Measurements from ENCODE around the gene ARL8A.
A peak's percentile ranks its signal among the peaks of the same experiment; 100 is the strongest.
"Not testable (repeated sequence)": the region's sequence is repeated elsewhere in the genome, so short reads cannot be mapped to it uniquely, and the experiment has no call there.

Gene ARL8A

DNA sequence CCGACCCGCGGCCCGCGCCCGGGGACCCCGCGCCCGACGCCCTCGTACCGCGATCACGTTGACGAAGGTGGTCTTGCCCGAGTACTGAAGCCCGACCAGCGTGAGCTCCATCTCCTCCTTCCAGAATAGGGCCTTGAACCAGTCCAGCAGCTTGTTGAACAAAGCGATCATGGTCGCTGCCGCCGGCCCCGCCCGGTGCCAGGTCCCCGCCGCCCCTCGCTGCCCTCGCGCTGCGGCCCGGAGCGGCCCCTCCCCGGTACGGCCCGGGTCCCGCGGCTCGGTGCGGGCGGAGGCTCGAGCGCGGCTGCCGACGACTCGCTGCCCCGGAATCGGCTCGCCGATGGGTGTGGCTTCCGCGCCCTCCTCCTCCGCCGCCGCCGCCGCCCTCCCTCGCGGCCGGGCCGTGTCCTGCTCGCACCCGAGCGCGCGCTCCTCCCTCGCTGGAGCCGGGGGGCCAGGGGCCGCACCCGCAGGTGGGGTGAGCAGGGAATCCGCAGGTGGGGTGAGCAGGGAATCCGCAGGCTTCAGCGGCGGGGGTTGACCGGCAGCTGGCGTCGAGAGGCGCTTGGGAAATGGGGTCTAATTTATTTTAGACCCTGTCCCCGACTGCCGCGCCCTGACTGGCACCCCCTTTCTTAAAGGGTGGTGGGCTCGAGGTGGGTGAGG lies at the start of gene ARL8A:
TSS of gene ARL8A (minus strand) at position 336 of the 666 bp plus-strand sequence. CDS start at position 171, 165 bp downstream.
- DNase-seq: no peak

DNA sequence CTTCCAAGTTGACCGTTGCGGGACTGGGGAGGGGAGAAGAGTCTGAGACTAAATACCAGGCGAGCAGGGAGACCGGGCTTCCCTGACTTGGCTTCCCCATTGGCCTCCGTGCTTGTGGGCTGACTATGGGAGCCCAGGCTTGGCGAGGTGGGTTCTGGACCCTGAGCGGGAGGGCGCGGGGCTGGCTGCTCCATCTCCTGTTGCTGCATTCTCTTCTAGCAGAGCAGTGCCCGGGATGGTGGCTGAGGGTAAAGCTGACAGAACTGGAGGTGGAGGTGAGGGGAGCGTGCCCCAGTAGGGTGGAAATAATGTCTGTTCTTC lies 49.8 kb upstream of the ARL8A start:
- no peak for DNase-seq

DNA sequence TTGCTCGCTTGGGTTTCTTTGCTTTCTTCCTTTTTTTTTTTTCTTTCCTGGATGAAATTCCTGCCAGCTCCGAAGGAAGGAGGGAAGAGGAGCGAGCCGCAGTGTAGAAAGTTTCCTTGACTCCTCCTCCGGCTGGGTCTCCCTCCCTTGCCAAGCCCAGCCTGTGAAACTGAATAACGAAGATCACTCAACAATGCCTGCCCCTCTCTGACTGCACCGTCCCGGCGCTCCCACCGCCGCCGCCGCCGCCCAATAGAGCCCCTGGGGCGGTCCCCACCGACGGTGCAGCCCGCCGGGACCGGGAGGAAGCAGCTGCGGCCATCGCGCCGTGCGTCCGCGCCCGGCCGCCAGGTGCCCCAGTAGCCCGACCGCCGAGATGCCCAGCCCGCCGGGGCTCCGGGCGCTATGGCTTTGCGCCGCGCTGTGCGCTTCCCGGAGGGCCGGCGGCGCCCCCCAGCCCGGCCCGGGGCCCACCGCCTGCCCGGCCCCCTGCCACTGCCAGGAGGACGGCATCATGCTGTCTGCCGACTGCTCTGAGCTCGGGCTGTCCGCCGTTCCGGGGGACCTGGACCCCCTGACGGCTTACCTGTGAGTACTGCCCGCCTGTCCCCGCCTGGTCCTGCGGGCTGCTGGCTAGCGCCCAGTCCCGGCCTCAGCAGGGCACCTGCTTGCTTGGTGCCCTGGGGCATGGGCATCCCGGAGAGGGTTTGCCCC lies 49.2 kb upstream of the ARL8A start, which contains the start of gene LGR6:
TSS of gene LGR6 (plus strand) at position 186 of the 714 bp plus-strand sequence. CDS start at position 377, 191 bp downstream.
- DNase-seq: no peak

DNA sequence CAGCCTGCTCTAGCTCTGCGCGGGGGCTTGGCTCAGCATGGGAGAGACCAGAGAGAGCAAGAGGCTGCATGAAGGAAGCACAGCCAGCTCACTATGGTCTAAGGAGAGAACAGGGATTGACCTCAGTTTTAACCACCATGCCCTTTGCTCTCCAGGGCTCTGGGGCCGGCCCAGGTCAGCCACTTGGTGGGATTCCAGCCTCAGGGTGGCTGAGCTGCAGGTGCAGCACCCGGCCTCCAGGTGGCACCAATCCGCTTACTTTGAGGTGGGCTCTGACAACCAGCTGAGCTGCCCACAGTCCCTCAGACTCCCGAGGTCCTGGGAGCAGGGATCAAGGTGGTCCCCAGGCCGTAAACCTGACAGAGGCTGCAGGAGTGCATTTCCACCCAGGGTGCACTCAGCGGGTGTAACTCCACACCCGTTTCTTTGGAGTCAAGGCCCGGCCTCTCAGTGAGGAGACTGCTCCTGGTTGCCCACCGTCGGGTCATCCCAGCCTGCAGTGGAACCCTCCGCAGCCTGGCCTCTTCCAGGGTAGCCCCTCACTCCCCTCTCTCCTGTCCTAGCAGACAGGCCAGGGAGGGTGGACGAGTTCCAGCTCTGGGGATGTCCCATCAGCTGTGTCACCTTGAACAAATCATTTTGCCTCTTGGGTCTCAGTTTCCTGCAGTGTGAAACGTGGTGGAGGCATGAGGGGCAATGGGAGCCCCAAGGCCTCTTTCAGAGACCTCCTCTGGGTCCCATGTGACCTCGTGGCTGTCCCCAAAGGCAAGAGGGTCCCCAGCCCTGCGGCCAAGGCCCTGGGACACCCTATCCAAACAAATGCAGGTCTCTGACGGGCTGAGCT lies 48.5 kb upstream of the ARL8A start:
- DNase-seq: peak; percentile 42

DNA sequence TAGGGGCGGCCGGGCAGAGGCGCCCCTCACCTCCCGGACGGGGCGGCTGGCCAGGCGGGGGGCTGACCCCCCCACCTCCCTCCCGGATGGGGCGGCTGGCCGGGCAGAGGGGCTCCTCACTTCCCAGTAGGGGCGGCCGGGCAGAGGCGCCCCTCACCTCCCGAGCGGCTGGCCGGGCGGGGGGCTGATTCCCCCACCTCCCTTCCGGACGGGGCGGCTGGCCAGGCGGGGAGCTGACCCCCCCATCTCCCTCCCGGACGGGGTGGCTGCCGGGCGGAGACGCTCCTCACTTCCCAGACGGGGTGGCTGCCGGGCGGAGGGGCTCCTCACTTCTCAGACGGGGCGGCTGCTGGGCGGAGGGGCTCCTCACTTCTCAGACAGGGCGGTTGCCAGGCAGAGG lies 46.9 kb upstream of the ARL8A start:
- DNase-seq: not testable (repeated sequence)

DNA sequence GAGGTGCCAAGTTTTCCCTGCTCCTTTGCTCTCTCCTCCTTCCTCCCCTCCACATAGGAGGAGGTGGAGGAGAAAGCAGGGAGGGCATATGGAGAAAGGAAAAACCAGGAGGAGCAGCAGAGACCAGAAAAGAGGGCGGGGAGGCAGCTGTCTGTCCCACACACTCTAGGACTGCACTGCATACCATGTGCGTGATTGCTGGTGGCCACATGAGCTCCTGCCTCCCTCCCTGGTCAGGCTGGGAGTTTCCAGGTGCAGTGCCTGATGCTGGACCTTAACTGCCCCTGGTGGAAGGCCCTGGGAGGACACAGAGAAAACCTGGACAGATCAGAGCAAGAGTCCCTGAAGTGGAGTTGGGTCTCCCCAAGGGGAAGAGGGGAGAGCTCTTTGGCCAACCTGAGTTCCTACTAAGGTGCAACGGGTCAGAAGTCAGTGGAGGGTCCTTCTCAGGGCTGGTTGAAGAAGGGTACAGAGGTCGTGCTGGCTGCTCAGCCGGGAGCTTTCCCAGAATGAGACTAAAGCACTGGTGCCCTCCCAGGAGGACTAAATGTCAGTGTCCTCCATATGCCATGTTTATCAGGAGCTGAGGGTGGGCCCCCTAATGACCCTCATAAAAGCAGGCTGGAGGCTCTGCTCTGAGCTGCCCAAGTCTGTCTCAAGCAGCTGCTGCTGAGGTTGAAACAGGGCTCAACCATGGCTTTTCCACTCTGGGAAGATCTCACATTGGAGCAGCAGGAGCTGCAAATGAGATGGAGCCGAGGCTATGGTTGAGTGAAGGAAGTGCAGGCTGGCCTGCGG lies 45.6 kb upstream of the ARL8A start:
- DNase-seq: no peak

DNA sequence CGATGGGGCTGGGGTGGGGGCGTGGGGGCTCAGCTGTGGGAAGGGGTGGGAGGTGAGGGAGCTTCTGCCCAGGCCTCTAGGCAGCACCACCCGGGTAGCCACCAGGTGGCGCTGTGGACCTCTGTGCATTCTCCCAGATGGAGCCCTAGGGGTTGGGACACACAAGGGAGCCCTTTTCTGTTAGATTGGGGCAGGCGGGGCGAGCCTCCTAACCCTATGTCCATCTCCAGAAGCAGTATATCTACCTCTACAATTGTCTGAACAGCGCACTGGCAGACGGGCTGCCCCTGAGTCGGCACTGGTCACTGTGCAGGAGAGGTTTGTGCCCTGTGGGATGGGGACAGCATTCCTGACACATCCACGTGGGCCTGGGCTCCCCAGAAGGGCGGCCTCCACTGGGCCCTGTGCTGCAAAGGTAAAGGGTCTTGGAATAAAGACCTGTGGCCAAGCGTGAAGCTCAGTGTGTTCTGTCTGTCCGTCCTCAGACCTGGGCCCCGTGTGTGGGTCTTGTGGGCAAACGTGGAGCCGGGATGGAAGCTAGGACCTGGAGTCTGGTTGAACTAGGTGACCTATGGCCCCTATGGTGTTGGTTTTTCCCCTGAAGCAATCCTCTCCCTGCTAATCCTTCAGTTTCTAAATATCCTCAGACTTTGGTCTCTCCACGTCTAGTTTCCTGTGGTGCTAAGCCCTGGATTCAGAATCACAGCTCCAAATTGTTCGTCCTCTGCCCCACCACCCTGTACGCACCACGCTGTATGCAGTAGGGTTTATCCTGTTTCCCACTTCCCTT lies 44.7 kb upstream of the ARL8A start:
- DNase-seq: peak; percentile 22

DNA sequence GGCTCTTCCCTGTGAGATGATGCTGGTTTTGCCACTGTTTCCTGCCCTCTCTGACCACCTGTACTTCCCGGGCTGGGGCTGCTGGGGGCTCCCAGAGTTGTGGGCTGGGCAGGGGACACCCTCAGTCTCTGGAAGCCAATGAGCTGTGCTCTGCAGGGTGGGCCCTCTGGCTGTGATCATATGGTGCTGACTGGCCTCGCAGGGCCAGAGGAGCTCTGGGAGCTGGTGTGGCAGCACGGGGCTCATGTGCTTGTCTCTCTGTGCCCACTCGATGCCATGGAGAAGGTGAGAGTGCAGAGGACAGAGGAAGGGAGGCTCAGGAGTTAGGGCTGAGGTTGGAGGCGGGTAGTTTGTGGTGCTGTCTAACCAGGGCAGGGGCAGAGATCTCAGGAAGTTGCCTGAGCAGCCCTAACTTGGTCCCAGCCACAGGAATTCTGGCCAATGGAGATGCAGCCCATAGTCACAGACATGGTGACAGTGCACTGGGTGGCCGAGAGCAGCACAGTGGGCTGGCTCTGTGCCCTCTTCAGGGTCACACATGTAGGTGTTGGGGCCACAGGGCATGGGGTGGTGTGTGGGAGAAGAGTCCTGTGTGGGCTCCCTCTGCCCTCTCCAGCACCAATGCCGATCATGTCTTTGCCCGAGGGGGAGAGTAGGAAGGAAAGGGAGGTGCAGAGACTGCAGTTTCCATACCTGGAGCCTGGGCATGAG lies 43.3 kb upstream of the ARL8A start:
- no peak for DNase-seq

DNA sequence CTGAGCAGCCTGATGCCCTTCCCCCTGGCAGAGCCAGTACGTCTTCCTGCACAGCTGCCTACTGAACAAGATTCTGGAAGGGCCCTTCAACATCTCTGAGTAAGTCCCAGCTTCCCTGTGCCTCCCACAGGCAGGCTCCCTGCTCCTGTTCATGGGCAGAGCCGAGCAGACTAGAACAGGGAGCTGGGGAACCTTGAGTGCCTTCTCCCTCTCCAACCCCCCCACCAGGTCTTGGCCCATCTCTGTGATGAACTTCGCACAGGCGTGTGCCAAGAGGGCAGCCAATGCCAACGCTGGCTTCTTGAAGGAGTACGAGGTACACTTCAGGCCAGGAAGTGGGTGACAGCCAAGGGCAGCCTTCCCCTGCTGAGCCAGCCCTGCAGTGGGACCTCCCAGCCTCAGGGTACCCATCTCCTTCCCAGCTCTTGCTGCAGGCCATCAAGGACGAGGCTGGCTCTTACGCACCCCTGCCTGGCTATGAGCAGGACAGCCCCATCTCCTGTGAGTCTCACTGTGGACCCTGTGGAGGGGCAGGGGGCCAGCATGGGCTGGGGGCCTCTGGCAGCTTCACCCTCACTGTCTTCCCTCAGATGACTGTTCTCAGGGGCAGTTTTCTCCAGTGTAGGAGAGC lies 42.6 kb upstream of the ARL8A start:
- DNase-seq: no peak

DNA sequence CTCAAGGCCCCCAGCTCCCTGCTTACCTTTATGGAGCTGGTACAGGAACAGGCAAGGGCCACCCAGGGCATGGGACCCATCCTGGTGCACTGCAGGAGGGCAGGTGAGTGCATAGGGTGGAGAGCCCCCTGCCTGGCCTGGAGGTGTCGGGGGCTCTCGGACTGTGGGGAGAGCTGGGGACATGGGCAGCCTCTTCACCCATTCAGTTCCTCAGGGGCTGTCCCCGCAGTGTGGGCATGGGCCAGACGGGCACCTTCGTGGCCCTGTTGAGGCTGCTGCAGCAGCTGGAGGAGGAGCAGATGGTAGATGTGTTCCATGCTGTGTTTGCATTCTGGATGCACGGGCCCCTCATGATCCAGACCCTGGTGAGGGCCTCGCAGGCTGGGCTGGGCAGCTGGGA lies 41.8 kb upstream of the ARL8A start:
- no peak for DNase-seq

DNA sequence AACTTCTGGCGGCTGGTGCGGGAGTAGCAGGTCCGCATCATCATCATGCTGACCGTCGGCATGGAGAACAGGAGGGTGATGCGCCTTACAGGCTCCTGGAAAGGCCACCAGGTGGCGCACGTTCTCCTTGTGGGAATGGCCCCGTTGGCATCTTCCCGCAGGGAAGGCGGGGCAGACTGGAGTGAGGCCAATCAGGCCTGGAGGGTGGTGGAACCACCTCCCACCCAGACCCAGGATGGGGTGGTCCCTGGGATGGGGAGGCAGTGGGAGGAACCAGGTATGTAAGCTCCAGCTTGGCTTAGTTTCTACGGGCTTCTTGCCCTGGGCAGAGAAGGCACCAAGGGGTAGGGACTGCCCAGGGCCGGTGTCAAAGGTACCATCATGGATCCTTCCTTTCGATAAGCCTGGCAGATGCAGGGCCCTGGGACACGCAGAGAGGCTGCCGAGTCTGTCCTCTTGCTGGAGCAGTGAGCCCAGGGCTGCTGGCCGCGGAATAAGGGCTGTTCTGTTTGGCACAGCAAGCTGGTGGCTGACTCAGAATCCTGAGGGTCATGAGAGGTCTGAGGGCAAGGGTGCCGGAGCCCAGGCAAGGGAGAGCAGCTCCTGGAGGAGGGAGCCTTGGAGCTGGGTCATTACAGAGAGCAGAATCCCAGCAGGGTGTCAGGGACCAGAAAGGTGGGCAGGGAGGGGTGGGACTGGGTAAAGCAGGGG lies 40.4 kb upstream of the ARL8A start:
- DNase-seq: peak; percentile 74

DNA sequence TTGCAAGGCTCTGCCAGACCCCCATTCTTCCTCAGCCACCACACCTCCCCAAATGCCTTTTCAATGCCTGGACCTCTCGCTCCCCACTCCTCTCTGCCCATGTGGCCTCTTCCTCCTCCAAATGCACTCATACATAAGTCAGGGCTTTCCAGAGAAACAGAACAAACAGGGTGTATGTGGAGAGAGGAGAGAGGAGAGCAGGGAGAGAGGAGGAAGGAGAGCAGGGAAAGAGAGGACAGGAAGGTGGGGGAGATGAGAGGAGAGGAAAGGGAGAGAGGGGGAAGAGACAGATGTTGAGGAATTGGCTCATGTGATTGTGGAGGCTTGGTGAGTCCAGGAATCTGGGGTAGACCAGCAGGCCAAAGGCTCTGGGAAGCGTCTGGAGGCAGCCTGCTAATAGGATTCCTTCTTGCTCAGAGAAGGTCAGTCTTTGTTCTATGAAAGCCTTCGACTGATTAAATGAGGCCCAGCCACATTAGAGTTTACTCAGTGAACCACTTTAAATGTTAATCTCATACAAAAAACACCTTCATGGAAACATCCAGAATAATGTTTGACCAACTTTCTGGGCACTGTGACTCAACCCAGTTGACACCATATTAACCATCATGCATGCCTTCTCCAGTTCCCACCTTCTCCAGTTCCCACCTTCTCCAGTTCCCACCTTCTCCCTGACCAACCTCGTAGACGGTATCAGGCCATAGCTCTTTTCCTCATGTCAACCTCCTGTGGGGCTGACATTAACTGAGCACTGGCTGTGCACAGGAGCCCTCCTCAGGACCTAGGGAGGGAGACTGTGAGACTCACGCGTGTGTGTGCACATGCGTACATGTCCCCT lies 37.7 kb upstream of the ARL8A start:
- DNase-seq: no peak

DNA sequence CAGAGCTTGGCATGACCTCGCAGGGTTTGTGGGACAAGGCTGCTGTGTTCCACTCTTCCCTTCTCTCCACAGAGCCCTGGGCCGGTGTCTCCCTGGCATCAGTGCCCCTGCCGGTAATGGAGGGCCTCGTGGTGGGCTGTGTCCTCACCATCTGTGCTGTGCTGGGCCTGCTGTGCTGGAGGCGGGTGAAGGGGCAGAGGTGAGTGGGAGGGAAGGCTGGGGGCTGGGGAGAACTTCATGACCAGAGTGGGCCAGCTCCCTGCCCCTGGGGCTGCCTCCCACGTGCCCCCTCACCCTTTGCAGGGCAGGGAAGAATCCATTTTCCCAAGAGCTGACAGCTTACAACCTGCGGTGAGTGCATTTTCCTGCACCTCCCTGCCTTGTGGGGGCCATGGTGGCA lies 37.0 kb upstream of the ARL8A start:
- no peak for DNase-seq

DNA sequence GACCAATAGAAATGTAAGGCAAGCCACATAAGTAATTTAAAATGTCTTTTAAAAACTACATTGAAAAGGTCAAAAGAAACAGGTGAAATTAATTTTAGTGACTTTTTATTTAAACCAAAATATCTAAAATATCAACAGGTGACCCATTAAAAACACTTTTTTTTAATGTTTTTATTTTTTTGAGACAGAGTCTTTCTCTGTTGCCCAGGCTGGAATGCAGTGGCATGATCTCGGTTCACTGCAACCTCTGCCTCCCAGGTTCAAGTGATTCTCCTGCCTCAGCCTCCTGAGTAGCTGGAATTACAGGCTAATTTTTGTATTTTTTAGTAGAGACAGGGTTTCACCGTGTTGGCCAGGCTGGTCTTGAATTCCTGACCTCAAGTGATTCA lies 36.2 kb upstream of the ARL8A start:
- DNase-seq: not testable (repeated sequence)

DNA sequence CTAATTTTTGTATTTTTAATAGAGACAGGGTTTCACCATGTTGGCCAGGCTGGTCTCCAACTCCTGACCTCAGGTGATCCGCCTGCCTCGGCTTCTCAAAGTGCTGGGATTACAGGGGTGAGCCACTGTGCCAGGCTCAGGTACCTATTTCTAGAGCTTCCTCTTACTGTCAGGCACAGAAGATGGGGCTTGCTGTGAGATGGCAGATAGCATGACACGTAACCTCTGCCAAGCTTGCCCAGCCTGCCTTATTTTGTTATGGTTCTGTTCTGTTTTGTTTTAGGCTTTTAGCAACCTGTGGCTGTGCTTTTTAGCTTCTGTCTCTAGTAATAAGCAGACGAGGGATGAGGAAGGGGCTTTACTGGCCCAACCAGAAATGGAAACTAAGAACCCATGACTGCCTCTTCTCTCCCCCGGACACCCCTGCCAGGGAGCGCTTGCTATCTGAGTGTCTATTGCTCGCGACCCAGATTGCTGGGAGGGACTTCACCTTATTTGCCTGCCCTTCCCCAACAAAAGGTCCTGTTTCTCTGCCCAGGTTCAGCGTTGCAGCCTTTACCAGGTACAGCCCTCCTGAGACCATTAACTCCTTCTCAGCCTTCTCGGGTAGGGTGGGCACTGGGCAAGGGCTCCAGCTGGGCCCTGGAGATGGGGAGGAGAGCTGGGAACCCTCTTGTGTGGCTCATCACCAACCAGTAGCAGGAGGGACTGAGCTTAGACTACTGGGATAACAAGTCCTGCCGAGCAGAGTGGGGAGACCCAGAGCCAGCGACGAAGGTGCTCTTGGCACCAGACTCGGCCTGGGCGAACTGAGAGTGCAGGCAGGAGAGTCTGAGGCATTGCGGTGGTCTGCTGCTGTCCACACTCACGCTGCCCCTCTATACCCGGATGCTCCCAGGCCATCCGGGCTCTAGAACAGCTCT lies 35.6 kb upstream of the ARL8A start:
- no peak for DNase-seq

DNA sequence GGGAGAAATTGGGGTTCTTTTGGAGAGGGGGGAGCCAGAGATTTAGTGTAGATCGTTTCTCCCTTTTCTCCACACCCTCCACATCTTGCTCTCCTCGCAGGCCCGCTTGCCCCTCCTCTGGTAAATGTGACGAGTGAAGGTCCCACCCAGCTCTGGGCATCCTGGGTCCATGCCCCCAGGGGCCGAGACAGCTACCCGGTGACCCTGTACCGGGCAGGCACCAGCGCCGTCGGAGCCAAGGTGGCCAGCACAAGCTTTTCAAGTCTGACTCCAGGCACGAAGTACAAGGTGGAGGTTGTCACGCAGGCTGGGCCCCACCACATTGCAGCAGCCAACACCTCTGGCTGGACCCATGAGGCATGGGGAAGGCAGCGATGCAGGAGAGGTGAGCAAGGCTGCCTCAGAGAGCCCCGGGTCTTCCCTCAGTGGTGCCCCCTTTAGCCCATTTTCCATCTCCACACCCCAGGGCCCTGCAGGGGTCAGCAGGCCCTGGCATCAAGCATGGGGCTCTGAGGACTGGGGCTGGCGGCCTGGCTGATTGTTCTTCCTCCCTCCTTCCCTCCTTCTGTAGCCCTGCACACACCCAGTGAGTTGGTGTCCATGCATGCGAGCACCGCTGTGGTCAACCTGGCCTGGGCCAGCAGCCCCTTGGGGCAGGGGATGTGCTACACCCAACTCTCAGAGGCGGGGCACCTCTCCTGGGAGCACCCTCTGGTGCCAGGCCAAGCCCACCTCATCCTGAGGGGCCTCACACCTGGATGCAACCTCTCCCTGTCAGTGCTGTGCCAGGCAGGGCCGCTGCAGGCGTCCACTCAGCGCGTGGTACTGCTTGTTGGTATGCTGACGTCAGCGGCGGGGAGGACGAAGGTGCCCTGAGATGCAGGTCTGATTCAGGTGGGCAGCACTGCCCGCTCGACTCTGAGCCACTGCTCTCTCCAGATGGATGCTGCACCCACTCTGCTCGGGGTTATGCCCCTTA lies 32.7 kb upstream of the ARL8A start:
- no peak for DNase-seq

DNA sequence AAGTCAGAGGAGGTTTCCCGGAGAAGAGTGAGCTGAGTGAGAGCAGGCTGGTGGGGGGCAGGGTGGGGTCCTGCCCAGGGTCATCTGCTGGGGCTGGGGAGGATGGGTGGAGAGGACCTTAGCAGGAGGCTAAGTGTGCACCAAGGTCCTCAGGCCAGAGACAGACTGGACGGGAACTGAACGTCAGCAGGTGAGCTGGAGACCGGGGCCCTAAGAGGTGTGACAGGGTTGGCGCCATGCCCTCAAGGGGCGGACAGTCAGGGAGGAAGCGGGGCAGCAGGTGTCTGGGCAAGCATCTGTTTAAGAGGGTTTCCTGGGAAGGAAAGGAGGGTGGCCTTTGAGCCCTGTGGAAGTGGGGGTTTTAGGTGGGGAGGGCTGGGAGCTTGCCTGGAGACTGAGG lies 29.5 kb upstream of the ARL8A start:
- no peak for DNase-seq

Data from amniotic stem cell (primary cell).